A549 (cell line): ENCODE data around the gene KIAA1755.

Experiments used
- CTCF ChIP-seq: fragments of >200 bp; sonication (Bioruptor Twin); formaldehyde crosslinking; IDR thresholded peaks from 3 replicates; pipeline ENCODE4 v1.5.1; 2016
- POLR2A ChIP-seq: IDR thresholded peaks from 2 replicates; pipeline ENCODE4 v1.6.1; 2012; ENCODE audit warnings: mild to moderate bottlenecking, low read length
- RCOR1 ChIP-seq: fragments of 150-350 bp; IDR thresholded peaks from 2 replicates; pipeline ENCODE4 v1.6.1; 2014; ENCODE audit warnings: antibody characterized with exemption, low read length, low read depth
- RNF2 ChIP-seq: fragments of 200-600 bp; sonication (generic); IDR thresholded peaks from 2 replicates; pipeline ENCODE4 v1.6.1; 2016; ENCODE audit warnings: low read depth, mild to moderate bottlenecking, antibody characterized with exemption, moderate library complexity, borderline replicate concordance
- SMC3 ChIP-seq: fragments of >200 bp; sonication (Bioruptor Twin); formaldehyde crosslinking; IDR thresholded peaks from 3 replicates; pipeline ENCODE4 v1.6.1; 2018; ENCODE audit warnings: inconsistent platforms
- TF ChIP-seq, protein P1 (sequence below): fragments of 200-600 bp; sonication (generic); IDR thresholded peaks from 2 replicates; pipeline ENCODE4 v1.6.1; 2016; ENCODE audit warnings: antibody characterized with exemption, mild to moderate bottlenecking, moderate library complexity

GRCh38 chr20:38187517-38187916 is 73.0 kb downstream of the KIAA1755 start:
- no peak for TF ChIP-seq CTCF
- no peak for TF ChIP-seq SMC3
- TF ChIP-seq, protein P1, sequence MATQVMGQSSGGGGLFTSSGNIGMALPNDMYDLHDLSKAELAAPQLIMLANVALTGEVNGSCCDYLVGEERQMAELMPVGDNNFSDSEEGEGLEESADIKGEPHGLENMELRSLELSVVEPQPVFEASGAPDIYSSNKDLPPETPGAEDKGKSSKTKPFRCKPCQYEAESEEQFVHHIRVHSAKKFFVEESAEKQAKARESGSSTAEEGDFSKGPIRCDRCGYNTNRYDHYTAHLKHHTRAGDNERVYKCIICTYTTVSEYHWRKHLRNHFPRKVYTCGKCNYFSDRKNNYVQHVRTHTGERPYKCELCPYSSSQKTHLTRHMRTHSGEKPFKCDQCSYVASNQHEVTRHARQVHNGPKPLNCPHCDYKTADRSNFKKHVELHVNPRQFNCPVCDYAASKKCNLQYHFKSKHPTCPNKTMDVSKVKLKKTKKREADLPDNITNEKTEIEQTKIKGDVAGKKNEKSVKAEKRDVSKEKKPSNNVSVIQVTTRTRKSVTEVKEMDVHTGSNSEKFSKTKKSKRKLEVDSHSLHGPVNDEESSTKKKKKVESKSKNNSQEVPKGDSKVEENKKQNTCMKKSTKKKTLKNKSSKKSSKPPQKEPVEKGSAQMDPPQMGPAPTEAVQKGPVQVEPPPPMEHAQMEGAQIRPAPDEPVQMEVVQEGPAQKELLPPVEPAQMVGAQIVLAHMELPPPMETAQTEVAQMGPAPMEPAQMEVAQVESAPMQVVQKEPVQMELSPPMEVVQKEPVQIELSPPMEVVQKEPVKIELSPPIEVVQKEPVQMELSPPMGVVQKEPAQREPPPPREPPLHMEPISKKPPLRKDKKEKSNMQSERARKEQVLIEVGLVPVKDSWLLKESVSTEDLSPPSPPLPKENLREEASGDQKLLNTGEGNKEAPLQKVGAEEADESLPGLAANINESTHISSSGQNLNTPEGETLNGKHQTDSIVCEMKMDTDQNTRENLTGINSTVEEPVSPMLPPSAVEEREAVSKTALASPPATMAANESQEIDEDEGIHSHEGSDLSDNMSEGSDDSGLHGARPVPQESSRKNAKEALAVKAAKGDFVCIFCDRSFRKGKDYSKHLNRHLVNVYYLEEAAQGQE: no peak
- no peak for TF ChIP-seq RCOR1
- no peak for TF ChIP-seq RNF2
- no peak for TF ChIP-seq POLR2A
